Activated CD8-positive, alpha-beta memory T cell treated with anti-CD3 and anti-CD28 coated beads, Interleukin-2, amount 50 U/mL, for 4 hours (primary cell): ENCODE data around the gene JAG2.

Experiments
- DNase-seq: peaks from one replicate; pipeline ENCODE4 v3.0.0-alpha.2; 2020

Gene JAG2

DNA sequence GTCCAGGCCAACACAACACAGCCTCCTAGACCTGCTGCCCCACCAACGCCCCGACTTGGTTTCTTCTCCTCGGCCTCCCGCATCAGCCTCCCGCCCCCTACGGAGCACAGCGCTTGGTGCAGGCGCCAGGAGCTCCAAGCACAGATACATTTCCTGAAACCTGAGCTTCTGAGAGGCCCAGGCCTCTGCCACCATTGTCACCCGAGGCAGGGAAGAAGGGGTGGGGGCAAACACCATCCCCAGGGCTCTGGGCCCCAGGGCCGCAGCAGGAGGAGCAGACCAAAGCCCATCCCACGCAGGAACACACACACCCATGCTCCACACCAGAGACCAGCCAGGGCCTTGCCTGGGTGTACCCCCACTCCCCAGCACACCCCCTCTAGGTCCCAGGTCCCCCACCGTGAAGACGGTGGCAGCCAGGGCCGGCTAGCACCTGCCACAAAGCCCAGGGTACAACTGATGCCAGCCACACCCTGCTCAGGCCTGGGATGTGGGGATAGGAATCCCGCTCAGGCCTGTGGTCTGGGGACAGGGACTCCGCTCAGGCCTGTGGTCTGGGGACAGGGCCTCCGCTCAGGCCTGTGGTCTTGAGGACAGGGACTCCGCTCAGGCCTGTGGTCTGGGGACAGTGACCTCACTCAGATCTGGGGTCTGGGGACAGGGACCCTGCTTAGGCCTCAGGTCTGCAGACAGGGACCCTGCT, 5.4 kb downstream of the JAG2 start:
- no peak for DNase-seq

DNA sequence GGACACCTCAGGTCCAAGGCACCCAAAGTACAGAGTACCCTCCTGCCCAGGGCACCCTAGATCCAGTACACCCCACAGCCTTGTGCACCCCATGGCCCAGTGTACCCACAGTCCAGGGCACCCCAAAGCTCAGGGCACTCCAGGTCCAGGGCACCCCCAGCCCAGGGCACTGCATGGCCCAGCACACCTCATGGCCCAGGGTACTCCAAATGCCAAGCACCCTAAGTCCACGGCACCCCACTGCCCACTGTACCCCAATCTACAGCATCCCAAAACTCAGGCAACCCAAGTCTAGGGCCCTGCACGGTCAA, 6.0 kb downstream of the JAG2 start:
- no peak for DNase-seq

DNA sequence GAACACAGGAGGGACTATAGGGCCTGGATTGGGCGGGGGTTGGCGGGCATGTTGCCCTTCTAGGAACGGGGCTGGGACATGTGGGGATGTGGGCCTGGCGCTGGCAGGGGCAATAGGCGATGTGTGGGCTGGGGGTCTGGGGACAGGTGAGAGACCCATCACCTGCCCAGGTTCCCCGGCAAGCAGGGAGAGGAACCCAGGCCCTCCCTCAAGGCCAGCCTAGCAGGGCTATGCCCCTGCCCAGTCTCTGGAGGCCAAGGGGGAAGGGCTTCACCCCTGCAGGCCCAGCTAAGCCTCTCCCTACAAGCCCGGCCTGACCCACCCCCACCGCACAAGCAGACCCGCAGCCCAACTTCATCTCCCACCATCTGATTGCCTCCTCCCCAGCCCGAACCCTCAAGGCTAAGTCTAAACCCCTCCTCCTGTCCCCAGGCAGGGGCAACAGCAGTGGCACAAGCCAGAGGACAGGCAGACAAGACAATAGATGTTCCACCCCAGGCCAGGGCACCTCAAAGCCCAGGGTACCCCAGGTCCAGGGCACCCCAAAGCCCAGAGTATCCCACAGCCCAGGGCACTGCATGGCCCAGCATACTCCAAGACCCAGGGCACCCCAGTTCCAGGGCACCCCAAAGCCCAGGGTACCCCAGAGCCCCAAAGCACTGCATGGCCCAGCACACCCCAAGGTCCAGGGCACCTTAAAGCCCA, 6.5 kb downstream of the JAG2 start:
- no peak for DNase-seq

DNA sequence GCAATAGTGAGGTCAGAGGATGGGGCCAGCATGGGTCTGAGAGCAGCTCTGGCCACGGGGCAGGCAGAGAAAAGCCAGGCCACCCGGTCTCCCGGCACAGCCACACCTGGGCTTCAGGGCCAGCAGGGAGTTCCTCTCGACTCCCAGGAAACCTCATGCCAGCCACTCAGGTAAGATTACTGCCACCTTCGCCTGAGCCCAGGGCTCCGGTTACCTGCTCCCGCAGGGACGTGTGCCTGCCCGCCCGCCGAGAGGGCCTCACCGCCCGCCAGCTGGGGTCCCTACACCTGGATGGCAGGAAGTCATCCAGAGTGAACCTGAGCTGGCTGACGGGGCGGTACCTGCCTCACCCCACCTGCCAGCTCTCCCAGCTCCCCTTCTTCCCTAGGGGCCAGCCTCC, 7.3 kb downstream of the JAG2 start:
- no peak for DNase-seq

DNA sequence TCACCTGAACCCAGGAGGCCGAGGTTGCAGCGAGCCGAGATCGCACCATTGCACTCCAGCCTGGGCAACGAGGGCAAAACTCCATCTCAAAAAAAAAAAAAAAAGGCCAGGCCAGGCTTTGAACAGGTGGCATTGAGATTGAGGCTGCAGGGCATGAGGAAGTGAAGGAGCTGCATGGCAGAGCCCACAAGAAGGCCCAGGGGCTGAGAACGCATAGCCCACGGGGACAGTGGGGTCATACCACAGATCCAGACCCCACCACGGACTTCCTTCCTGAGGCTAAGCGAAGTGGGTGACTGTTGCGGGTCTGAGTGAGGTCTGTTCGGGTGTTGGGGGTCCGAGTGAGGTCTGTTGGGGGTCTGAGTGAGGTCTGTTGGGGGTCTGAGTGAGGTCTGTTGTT, 7.8 kb downstream of the JAG2 start:
- no peak for DNase-seq

- DNase-seq, result no peak
These were observed 9.2 kb downstream of the JAG2 start for GRCh38 chr14:105159344-105159743.

DNA sequence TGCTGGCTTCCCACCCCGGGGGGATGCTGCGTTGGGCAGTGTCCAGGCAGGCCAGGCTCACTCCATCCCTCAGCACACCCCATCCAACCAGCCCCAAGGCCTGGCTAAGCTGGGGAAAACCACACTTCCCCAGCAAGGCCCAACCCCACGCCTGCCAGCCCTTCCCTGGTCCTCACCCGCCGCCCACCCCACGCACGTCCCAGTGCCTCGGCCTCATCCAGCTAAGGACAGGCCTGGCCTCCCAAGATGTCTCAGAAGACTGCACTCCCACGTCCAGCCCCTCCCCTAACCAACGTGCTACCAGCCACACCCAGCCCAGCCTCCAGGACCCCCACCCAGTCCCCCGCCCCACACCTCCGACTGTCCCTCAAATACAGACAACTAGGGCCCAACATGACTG, 9.8 kb downstream of the JAG2 start:
- DNase-seq, result no peak

DNA sequence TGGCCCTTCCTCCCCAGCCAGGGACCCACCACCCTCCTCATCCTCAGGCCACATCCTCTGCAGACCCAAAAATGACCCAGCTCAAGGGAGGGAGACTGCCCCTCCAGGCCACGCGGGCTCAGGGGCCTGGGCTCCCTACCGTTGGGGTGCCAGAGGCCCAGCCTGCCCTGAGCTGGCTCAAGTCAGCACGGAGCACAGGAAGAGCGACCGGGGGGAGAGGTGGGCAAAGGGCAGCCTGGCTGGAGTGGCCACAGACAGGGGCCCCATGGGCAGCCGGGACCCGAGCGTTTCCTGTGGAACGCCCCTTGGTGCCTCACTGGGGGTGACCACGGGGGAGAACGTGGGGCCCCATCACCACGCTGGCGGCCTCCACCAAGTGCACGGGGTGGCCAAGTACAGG, 10.7 kb downstream of the JAG2 start:
- no peak for DNase-seq

GRCh38 chr14:105156414-105157375, 11.9 kb downstream of the JAG2 start:
- DNase-seq, result no peak

- DNase-seq, result no peak
These were observed 12.7 kb downstream of the JAG2 start for GRCh38 chr14:105155681-105156413.

DNA sequence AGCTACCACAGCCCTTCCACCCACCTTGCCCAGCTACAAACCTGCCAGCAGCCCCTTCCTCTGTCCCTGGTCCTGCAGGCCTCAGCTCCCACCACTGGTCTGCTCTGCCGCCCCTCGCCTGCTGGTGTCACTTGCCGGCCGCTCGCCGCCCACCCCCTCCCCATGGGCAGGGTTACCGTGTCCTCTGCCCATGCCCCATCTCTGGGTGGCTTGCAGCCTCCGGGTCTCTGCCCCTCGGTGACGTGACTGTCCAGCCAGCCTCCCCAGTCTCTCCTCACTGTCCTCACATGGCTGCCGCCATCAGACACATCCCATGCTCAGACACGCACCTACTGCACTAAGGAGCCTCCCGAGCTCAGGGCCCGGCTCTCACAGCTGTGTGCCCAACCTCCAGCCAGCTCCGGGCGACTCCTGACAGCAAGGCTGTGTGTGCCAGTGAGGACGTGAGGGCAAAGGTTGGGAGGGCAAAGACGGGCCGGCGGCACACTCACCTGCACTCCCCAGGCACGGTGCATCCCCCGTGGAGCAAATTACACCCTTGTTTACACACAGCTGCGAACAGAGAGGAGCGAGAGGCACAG, 13.4 kb downstream of the JAG2 start:
- no peak for DNase-seq

DNA sequence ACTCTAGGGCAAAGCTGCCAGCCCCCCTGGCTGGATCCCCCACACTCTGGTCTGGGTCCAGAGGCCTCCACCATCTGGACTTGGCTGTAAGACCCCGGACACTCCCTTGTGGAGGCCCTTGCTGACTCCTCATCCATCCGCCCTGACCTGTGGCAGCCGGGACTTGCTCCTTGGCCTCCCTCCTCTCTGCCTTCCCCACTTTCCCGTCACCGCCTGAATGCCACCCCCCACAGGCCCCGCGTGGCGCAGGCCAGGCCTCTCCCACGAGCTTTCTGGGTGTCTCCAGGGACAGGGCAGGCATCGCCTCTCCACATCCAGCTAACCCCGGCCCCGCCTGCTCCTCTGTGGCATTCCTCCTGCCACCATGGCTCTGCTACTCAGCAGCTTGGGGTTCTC, 14.1 kb downstream of the JAG2 start:
- no peak for DNase-seq

DNA sequence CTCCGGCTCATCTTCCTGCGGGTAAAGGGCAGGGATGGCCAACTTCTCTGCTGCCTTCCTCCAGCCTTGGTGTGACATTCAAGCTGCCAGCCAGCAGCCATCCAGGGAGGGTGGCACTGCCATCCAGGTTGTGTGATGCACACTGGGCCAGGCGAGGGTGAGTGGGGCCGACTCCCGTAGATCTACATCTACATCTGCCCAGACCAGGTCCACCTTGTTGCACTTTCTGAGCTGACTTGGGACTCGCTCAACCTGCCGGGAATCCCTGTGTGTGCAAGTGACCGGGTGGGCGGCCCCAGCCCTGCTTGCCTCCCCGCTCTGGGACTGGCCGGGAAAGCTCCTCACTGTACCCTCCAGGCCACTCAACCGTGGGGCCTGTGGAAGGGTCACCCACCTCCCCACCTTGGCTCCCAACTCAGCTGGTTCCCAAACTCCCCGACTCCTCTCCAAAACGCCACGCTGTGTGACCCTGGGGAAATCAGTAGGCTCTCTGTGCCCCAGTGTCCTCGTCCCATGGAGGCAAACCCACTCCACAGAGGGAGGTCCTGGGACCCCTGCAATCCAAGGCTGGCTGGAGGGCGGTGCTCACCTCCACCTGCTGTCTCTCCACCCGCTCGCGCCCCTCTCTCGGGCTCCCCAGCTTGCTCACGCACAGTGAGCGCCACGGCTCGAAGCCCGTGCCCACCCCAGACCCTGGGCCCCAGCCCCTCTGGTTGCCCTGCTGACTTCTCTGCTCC, 14.7 kb downstream of the JAG2 start:
- DNase-seq, result no peak

GRCh38 chr14:105153331-105153731, 15.2 kb downstream of the JAG2 start:
- DNase-seq, result no peak

DNA sequence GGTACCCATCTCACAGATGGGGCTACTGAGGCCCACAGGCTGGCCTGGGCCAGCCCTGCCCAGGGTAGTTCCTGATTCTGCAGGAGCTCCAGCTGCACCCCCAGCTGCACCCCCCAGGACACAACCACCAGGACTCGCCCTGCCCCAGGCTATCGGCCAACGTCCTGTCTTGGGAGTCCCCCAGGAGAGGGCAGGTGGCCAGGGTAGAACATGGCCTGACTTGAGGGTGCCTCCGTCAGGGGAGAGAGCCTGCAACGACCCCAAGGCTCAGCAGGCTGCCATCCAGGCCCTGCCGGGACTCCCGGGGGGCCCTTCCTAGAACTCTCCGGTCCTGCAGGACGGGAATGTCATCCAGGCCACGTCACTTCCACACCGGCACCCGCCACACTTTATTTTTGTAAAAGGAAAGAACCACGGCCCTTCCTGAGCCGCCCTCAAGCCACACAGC, 15.8 kb downstream of the JAG2 start:
- no peak for DNase-seq

DNA sequence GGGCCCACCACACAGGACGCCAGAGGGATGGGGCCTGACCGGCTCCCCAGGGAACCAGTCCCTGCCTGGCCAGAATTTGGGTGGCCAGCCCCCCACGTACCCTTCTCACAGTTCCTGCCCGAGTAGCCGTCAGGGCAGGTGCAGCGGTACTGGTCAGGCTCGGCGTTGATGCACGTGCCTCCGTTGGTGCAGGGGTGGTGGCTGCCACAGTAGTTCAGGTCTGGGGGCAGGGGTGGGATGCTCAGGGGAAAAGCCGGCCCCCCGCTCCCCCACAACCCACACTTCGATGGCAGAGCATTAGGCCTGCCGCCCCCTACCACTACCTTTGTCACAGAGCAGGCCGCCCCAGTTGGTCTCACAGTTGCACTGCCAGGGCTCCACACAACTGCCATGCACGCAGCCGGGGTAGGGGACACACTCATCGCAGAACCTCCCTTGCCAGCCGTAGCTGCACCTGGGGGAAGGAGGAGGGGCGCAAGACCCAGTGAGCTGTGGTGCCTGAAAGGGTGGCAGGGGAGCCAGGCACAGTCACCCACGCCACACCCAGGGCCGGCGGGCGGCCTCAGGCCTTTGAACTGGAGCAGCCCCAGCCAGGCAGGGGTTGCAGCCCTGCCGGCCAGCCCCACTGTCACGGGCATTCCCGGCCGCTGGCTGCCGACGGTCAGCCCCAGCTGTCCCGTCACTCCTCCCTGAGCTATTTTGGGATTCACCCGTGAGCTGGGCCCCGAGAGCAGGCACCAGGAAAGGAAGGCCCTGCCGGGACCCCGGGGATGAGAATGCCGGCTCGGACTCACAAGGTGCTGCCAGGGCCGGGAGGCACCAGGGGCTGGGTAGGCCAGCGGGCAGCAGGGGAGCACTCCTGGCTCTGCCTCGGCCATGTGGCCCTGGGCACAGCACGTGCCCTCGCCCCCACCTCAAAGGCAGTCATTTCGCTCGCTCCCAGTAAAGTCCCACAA, 16.5 kb downstream of the JAG2 start:
- no peak for DNase-seq

DNA sequence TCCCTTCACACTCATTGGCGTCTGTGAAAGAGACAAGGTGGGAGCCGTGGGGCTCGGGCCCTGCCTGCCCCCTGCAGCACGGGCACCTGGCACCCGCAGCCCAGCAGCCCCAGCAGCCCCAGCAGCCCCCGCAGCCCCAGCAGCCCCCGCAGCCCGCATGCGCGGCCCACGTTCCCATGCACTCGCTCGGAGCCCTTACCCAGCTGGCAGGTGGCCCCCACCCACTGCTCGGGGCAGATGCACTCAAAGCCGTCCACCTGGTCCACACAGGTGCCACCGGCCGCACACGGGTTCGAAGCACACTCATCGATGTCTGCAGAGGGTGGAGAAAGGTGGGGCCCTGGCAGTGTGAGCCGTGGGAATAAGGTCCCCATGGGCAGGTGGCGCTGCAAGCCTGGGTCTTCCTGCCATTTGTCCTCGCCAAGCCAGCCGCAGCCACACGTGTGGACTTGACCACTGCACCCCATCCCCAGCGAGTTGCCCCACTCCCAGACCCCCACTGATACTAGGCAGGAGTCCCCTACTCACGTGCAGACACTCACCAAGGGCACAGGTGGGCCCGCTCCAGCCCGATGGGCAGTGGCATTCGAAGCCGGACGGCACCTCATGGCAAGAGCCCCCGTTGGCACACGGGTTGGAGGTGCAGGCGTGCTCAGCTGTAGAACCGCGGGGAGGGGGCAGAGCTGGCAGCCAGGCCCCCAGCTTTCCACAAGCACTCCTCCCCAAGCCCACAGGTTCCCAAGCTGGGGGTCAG, 17.3 kb downstream of the JAG2 start:
- DNase-seq, result no peak

- DNase-seq, result no peak
These were observed 18.1 kb downstream of the JAG2 start for GRCh38 chr14:105150368-105151083.

GRCh38 chr14:105150026-105150367, 18.6 kb downstream of the JAG2 start:
- DNase-seq, result no peak
